ENCODE measurements around the gene RARRES1.

Gene RARRES1

DNA sequence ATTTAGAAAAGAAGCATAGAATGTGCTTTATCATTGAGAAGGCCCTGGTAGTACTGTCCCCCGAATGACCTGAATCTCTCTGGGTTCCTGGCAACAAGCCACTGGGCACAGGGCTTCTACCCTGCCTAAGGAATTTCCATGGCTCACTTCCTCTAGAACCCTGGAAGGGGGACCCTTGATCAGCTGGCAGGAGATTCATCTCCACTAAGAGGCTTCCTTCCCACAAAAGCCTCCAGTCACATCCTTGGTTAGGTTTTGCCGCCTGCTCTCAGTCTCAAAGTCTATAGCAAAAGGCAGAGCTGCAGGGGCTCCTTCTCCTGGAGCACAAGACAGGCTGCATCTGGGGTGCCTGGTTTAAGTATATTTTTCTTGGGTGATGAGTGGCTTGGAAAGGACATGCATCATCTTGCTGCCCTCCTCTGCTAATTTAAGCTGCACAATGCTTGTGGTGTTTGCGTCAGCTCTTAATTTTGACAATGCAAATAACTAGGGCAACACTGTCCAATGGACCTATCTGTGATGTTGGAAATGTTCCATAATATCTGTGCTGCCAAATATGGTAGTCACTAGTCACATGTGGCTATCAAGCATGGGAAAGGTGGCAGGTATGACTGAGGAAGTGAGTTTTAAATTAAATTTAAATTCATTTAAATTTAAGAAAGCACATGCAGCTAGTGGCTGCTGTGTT, 33.4 kb upstream of the RARRES1 start:
- no peak for DNase-seq (ENCODE audit: low spot score)

DNA sequence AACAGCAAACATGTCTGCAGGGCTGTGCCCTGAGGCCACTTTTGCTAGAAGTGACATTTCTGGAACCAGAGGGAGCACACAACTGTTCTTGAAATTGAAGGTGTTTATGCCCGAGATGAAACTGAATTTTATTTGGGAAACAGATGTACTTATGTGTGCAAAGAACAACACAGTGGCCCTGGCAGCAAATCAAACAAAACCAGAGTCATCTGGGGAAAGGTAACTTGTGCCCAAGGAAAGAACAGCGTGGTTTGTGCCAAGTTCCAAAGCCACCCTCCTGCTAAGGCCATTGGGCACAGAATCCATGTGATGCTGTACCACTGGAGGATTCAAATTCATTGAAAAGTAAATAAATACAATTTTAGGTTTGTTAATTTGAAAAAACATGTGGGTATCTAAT, 31.2 kb upstream of the RARRES1 start:
- no peak for DNase-seq (ENCODE audit: low spot score)

DNA sequence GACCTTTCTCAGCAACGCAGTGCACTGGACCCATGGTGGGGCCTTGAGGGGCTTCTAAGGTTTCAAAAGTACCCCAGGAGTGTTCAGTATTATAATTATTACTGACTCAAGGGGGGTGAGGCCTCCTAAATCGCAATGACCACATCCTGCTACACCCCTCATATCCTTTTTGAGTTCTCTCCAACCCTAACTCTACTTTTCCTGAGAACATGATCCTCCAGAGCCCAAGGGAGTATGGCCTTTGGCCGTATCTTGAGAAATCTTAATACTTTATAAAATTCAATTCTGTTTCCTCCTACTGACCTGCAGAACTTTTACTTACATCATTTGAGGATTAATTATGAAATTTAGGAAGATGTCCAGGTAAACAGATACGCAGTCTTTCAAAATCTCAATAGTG, 30.4 kb upstream of the RARRES1 start:
- no peak for DNase-seq (ENCODE audit: low spot score)

DNA sequence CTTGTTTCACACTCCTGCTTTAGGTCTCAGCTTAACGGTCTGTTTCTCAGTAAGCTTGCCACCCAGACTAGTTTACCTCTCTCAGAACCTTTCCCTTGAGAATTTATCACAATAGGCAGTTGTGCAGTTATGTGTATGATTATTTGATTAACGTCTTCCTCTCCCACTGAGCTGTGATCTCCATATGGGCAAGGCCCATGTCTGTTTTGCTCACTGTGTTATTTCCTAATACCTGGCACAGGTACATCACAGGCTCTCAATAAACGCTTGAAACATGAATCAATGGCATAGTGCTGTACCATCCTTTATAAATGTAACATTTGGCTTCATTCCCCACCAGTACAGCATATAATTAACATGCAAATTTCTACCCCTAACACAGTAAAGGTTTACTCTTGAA, 29.1 kb upstream of the RARRES1 start:
- DNase-seq (ENCODE audit: low spot score): no peak

DNA sequence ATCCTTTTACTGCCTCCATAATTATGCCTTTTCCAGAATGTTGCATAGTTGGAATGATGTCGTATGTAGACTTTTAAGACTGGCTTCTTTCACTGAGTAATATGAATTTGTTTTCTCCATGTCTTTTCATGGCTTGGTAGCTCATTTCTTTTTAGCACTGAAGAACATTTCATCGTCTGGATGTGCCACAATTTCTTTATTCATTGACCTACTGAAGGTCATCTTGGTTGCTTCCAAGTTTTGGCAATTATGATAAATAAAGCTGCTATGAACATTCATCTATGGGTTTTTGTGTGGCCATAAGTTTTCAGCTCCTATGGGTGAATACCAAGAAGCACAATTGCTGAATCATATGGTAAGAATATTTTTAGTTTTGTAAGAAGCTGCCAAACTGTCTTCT, 23.2 kb upstream of the RARRES1 start:
- DNase-seq (ENCODE audit: low spot score): no peak

DNA sequence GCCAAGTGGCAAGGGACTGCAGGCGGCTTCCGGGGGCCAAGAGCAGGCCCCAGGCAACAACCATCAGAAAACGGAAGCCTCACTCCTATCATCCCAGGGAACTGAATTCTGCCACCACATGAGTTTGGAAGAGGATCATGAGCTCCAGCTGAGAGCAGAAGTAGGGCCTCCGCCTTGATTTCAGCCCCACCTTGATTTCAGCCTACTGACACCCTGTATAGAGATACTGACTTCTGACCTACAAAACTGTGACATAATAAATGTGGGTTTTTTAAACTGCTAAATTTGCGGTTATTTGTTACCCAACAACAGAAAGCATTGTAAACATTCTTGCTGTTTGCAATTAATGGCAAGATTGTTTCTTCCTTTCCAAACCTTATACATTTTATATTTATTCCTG, 21.6 kb upstream of the RARRES1 start:
- no peak for DNase-seq (ENCODE audit: low spot score)

DNA sequence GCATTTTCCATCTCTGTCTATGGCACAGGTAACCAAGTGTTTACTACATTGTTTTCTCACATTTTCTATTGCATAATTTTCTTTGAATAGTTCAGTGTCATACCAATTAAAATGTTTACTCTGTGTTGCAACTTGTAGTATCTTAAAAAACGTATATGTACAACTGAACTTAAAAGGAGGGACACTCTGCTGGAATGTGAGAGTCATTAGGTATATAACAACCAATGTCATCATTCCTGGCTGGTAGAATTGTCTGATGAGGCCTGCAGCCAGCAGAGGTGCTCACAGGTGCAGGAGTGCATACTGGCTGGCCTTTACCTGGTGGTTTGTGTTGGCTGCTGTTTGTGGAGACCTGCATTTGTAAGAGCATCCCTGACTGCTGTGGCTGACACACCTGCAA, 19.1 kb upstream of the RARRES1 start:
- DNase-seq (ENCODE audit: low spot score): no peak

DNA sequence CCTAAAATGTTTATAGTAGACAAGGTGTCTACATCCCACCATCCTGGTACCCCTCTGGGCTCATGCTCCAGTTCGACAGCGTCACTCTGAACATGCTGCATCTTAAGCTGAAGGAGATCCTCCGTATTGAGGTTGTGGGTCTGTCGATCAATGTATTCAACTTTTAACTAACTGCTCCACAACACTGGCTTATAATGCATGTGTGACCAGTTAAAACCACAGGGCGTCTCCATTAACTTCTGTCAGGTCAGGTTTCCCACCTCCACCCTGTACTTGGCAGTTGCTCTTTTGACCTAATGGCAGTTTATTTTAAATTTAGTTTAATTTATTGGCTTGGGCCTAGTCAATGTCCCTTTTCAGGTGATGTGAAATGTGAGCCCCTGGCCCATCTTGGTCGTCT, 17.8 kb upstream of the RARRES1 start:
- no peak for DNase-seq (ENCODE audit: low spot score)

DNA sequence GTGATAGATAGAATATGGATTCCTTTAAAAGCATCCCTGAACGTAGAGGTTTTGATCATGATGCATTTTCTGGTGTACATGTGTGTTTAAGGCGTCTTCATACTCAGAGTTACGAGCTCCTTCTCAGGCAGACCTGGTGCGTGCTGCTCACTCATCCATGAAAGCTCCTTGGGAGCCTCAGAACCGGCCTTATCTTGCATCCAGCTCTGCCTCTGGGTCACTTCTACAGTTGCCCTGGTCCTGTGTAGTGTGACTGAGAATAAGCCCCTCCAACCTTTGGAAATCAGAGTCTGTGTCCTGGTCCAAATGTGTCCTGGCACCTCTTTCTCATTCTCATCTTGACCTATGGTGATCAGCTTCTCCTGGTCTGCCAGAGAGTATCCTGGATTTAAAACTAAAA, 17.3 kb upstream of the RARRES1 start:
- no peak for DNase-seq (ENCODE audit: low spot score)

DNA sequence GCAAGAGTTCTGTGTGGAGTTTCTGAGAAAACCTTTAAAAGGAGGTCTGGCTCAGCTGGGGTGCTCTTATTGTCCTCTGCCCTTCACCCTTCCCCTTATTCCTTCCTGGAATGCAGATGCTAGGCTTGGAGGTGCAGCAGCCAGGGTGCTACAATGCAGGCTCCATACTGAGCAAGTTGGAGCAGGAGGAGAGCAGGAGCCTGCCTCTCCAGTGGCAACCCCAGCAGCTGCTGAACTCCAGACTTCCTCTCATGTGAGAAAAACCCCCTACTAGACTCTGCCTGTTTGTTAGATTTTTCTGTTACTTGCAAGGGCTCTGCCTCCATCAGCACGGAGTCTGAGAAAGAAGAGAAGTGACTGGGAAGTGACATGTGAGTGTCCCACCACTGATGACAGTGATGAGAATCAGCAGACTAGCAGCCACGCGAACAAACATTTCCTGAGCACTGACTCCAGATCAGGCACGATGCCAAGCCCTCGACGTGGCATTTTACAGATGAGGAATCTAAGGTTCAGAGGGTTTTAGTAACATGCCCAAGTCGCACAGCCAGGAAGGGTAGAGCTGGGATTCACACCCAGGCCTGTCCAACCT, 16.1 kb upstream of the RARRES1 start:
- no peak for DNase-seq (ENCODE audit: low spot score)

DNA sequence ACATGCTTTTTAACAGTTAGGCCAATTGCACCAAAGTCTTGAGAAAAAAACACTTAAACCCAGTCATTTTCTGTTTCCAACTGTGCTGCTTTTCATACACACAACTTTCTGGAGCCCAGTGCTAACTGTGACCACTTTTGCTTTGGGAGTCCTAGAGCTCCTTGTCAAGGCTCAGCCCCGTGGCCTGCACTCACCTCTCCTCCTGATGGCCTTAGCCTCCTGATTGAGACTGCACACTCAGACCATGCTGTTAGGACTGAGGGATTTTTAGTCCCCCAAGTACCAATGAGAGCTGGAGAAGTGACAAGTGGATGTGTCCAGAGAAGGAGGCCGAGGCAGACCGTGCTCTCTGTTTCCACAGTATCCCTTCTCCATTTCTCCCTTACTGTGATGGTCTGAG, 15.2 kb upstream of the RARRES1 start:
- no peak for DNase-seq (ENCODE audit: low spot score)

DNA sequence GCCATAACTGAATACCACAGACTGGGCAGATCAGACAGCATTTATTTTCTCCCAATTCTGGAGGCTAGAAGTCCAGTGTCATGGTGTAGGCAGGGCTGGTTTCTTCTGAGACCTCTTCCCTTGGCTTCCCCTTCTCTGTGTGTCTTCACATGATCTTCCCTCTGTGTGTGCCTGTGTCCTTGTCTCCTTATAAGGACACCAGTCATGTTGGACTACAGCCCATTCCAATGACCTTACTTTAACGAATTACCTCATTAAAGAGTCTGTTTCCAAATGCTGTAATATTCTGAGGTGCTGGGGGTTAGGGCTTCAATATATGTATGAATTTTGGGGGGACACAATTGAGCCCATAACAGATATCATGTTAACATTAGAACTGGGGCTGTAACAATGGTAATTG, 13.3 kb upstream of the RARRES1 start:
- no peak for DNase-seq (ENCODE audit: low spot score)

DNA sequence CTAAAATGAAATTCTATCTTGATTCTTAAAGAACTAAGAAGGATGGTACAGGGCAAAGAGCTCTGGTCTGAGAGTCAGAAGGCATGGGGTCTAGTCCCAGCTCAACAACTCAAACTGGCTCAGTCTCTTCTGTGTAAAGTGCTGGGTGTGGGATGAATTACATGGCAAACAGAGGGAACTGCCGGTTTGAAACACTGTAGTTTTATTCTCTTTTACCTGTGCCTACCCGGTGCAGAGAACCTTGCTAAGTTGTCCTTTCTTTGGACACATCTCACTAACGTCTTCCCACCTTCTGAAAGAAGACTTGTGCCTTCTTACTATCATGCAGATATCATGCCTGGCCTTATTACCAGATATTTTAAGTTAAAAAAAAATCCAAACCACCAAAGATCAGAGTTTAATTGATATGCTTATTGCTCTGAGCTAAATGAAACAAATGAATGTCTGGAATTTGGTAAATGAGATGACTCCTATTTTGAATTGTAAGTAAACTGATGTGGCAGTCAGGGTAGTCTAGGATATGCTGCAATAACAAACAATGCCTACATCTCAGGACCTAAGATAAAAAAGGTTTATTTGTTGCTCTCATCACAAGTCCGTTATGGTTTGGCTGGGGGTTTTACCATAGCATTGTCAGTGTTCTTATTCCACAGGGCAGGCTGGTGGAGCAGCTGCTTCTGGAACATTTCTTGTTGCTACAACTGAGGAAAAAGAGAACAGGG, 12.5 kb upstream of the RARRES1 start:
- DNase-seq (ENCODE audit: low spot score): no peak

DNA sequence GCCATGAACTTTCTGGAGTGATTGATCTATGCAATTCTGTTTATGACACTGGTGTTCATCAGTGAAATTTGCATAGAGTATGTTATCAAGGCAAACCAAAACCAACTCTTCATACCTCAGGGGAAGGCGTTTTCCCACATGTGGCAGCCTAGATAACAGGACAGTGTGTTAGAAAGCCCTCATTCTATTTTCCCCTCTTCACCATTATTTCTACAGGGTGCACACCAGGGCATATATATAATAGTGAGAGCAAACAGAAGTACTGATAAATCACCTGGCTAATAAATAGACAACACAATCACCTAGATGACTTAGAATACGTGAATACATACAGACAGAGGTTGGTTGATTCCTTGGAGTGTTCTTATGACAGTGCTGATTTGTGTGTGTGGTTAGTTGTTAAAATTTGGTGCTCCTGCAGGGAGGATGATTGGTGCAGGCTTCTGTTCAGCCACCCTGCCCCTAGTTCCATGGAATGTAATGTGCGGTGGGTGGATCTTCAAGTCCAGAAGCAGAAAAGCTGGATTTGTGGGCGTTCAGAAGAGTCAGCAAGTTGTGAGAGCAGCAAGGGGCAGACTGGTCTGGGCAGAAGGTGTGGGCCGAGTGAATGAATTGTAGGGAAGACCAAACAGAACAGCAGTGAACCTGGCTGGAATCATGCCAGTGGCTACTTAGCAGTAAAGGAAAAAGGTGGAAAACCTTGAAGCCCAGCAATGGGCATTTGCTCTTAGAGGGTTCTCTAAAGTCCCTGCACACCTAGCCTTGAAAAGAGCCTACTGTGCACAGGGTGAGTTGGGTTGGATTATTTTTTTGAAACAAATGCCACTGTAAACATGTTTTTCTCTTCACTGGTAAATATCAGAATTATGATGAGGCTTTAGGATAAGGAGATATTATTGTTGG, 11.7 kb upstream of the RARRES1 start:
- DNase-seq (ENCODE audit: low spot score): no peak

DNA sequence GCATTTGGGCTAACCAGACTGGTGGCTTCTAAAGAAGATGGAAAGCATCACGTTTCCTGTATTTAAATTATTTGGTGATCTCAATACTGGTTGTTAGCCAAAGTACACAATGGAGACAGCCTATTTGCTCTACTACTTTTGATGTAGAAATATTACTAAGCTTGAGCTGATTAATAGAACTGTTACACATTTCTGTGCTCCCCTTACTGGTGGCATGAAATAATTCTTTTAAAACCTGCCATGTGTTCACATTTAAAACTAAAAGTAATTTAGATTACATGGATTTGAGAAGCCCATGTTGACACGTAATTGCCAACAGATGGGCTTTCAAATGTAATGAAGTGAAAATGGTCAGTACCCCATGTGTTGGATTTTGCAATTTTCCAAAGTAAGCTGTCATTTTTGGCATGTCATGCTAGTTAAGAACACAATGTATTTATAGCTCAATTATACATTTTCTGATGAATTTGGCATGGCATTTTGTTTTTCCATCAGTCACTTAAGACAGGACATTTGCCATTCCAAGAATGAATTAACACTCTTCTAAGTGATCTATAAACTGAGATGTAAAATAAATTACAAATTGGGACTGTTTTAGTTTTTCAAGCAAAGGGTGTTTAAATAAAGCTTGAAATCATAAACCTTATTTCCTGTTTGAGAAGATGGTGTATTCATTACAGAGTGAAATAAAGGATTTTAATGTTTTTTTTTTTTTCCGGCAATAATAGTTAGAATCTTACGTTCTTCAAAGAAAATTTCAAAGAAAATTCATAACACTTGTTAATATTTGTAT, 10.8 kb upstream of the RARRES1 start:
- no peak for DNase-seq (ENCODE audit: low spot score)

DNA sequence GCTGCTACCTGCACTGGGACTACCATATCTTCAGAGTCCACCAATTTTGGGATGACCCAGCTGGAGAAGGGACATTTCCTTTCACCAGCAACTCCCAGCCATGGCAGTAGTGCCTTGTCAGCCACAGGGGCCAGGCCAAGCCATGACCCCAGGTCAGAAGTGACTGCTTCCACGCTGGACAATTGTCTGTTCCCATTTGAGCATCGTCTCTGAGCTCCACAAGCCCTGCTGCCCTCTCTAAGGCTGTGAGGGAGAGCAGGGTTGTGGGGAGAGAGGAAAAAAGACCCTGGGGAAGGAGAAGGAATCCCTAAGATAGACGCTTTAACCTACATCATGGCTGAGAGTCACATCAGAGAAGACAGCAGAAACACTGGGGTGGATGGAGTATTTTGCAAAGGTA, 7.4 kb upstream of the RARRES1 start:
- no peak for DNase-seq (ENCODE audit: low spot score)

DNA sequence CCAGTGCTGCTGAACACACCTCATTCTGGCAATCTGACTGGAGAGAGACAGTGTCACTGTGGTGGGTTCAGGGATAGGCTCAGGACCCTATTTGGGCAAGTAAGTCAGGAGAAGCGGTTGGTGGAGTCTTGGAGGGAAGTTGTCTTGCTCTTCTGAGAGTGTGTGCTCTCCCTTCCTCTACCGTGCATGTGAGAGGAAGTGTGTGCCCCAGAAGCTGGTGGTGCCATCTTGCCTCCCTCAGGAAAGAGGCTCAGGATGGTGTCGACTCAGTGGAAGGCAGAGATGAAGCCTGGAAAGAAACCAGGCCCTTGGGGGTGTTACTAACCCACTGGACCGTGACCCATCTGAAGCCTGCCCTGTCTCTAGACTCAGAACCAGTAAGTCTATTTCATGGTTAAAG, 6.8 kb upstream of the RARRES1 start:
- no peak for DNase-seq (ENCODE audit: low spot score)

DNA sequence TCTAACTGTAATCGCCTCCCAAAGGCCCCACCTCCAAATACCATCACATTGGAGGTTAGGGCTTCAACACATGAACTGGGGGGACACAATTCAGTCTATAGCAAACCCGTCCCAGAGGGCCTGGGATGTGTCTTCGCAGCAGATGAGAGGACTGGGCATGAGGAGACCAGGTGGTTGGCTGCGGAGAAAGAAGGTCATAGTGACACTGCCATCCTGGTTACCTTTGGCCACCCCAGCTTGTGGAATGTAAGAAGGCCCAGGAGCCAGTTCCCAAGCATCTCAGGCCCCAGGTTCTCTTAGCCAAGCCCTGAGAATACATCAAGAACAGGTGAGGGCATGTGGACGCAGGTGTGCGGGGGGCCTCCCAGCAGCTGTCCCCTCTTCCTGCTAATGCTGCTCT, 6.4 kb upstream of the RARRES1 start:
- DNase-seq (ENCODE audit: low spot score): no peak

DNA sequence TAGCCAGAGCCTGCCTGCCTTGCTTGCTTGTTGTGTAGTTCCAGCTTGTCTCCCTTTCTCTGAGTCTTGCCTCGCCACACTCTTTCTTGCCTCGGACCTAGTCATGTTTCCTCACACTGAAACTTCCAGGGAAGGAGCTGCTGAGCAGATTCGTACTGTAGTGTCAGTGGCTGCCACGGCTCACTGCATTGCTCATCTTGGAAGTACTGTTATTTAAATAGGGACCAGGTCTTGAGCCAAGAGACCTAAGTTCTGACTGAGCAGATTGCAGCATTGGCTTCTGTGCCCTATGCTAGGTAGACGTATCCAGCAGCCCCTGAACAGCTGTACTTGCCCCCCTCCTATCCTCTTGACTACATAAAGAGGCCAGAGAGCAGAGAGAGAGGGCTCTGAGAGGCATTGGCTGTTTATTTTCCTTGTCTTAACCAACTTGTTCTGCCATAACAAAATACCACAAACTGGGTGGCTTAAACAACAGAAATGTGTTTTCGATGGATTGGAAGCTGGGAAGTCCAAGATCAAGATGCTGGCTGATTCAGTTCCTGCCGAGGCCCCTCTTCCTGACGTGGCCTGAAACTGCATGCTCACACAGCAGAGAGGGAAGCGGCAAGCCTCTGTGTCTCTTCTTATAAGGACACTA, 5.8 kb upstream of the RARRES1 start:
- DNase-seq (ENCODE audit: low spot score): no peak

DNA sequence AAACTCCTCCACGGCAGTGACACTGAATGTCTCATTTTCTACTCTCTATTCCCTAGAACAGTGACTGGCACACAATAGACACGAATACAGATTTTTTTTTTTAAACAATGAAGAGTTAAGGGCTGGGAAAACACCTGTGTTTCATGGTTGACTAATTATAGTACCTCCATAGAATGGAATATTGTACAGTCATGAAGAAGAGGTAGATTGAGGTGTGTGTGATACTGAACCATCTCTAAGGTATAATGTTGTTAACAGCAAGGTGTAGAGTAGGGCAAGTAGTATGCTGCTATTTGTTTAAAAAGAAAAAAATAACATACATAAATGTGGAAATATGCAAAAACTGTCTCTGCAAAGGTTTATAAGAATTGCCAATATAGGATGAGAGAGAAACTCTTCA, 5.2 kb upstream of the RARRES1 start:
- DNase-seq (ENCODE audit: low spot score): no peak

DNA sequence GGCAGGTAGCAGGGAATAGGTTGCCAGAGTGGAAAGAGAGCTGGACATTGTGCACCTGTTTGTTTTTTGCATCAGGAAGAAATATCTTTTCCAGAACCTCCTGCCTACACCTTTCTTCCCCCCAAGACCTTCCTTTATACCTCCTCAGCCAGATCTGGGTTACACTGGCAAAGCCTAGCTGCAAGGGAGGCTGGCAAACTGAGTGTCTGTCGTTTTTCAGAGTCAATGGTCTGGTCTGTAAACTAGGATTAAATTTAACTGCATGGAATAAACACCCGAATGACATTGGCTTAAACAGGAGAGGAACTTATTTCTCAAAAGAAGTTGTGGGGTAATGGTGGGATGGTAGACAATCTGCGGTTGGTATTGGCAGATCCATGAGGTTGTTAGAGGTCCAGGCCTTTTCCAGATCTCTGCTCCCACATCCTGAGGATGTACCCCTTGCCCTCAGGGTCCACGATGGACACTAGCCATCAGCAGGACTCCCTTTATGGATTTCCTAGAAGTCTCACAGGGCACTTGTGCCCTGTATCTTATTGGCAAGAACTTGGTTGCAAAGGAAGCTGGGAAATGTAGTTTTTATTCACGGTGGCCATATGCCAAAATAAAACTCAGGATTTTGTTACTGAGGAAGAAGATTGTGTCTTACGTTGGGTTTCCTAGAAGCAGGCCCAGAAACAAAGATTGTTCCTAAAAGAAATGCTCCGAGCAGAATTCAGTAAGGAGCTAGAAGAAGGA, 3.2 kb upstream of the RARRES1 start:
- DNase-seq (ENCODE audit: low spot score): no peak
